H1 (cell line): ENCODE data around the gene MAFG. TPM values are rescaled to one million over a fixed set of nuclear protein-coding genes. Genes with fewer than 3 reads are reported as not detected.
A peak's percentile ranks its signal among the peaks of the same experiment; 100 is the strongest.

Source experiments
- CEBPB ChIP-seq: IDR thresholded peaks from 2 replicates; pipeline ENCODE4 v1.6.1; 2012; ENCODE audit warnings: low read depth, low read length
- CHD2 ChIP-seq: IDR thresholded peaks from 2 replicates; pipeline ENCODE4 v1.6.1; 2012; ENCODE audit warnings: low read length, improper control_type of control experiment
- CHD7 ChIP-seq: fragments of 300-600 bp; sonication (generic); IDR thresholded peaks from 2 replicates; pipeline ENCODE4 v1.7.1; 2012; ENCODE audit warnings: low read length, moderate library complexity, mild to moderate bottlenecking, inconsistent platforms; ENCODE audit not compliant: insufficient replicate concordance
- GABPA ChIP-seq: IDR thresholded peaks from 2 replicates; pipeline ENCODE4 v1.6.1; 2011; ENCODE audit warnings: mild to moderate bottlenecking, low read length, moderate library complexity, borderline replicate concordance; ENCODE audit not compliant: insufficient read depth
- POU5F1 ChIP-seq: IDR thresholded peaks from 2 replicates; pipeline ENCODE4 v1.6.1; 2011; ENCODE audit warnings: low read depth, mild to moderate bottlenecking, low read length, moderate library complexity
- RFX5 ChIP-seq: IDR thresholded peaks from 2 replicates; pipeline ENCODE4 v1.6.1; 2011; ENCODE audit warnings: low read depth, low read length, improper control_type of control experiment, borderline replicate concordance
- SRF ChIP-seq: IDR thresholded peaks from 2 replicates; pipeline ENCODE4 v1.6.1; 2011; ENCODE audit warnings: mild to moderate bottlenecking, low read depth, low read length, moderate library complexity
- polyA plus RNA-seq, 7 experiments: library from polyadenylated mRNA; depleted of rRNA in 3 of 7; stranded (reverse) in 5 of 7; unstranded in 2 of 7; fragments of >200 nt in 5 of 7; fragments of 200-250 nt in 2 of 7; gene quantifications; 1 replicate in 5 of 7; 2 replicates in 1 of 7; 4 replicates in 1 of 7; pipeline versions ENCODE4 v1.2.1 to v1.2.3, GENCODE V29; 2011 to 2013; ENCODE audit warnings: missing spikeins in 2 of 7, mixed read lengths in 2 of 7
- total RNA-seq: library from RNA; stranded (reverse); fragmentation: NEBNext Ultra II Directional; extraction: Animal tissue kit (Norgen Biotek cat#: 25700); gene quantifications from 2 replicates; pipeline ENCODE4 v1.2.1, GENCODE V29; 2021
- TF ChIP-seq, protein P1 (sequence below), 3 experiments: IDR thresholded peaks; 1 replicate in 2 of 3; 2 replicates in 1 of 3; pipeline versions ENCODE4 v1.5.1 to v1.6.1; 2011; ENCODE audit warnings: low read length in 3 of 3, mild to moderate bottlenecking in 3 of 3, inconsistent platforms in 2 of 3, low read depth in 1 of 3, moderate library complexity in 1 of 3; ENCODE audit not compliant: insufficient read depth in 1 of 3; ENCODE audit errors: control extremely low read depth in 1 of 3

The MAFG gene
- total and polyA plus RNA-seq, 2 of the 8 experiments (the other 6 are each of a cell fraction or from before 2014, with no cell fraction given), result 25.5 to 26.9 TPM

DNA sequence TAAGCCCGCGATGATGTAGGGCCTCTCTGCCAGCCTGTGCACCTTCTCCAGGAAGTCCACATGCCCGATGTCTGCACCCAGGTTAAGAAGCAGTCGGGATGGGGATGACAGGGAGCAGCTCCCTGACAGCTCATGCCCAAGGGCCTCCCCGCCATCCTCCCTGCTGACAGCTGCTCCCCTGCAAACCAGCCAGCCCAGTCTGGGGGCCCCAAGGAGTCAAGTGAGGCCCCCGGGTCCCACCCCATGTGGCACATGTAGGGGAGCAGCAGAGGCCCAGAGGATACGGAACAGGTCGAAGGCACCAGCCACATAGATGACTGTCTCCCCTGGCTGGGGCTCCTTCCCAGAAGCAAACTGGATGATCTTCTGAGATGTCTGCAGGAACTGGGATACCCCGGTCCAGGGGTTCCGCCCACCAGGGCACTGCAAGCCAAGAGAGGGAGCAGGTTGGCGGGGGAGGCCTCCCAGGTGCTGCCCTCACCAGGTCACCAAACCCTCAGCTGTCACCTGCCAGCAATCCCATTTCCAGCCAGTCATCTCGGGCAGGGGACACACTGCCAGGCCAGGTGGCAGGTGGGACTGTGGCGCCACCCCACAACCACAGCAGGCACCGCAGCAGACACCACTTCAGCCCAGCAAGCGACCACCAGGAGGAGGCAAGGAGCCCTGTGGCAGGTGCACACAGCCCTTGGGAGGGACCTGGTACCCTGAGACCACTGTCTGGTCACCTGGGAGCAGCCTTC is 20.9 kb downstream of the MAFG start (continued):
- TF ChIP-seq CHD7 (no peak), RFX5 (no peak), CHD2 (no peak), SRF (no peak), CEBPB (no peak), GABPA (no peak), POU5F1 (no peak)
- TF ChIP-seq, protein P1, sequence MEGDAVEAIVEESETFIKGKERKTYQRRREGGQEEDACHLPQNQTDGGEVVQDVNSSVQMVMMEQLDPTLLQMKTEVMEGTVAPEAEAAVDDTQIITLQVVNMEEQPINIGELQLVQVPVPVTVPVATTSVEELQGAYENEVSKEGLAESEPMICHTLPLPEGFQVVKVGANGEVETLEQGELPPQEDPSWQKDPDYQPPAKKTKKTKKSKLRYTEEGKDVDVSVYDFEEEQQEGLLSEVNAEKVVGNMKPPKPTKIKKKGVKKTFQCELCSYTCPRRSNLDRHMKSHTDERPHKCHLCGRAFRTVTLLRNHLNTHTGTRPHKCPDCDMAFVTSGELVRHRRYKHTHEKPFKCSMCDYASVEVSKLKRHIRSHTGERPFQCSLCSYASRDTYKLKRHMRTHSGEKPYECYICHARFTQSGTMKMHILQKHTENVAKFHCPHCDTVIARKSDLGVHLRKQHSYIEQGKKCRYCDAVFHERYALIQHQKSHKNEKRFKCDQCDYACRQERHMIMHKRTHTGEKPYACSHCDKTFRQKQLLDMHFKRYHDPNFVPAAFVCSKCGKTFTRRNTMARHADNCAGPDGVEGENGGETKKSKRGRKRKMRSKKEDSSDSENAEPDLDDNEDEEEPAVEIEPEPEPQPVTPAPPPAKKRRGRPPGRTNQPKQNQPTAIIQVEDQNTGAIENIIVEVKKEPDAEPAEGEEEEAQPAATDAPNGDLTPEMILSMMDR (IDR thresholded peaks at IDR 0.05; ENCODE audit: control extremely low read depth in 1 of 3, insufficient read depth in 1 of 3, low read depth in 1 of 3, low read length in 3 of 3), result peak; percentile 74 to 97 (median 78)
